ENCODE measurements around the gene ULBP1. TPM values are rescaled to one million over a fixed set of nuclear protein-coding genes. Genes with fewer than 3 reads are reported as not detected.

Gene ULBP1
- polyA plus RNA-seq, 3 donors, result 0.06 to 0.79 (median 0.09) TPM

DNA sequence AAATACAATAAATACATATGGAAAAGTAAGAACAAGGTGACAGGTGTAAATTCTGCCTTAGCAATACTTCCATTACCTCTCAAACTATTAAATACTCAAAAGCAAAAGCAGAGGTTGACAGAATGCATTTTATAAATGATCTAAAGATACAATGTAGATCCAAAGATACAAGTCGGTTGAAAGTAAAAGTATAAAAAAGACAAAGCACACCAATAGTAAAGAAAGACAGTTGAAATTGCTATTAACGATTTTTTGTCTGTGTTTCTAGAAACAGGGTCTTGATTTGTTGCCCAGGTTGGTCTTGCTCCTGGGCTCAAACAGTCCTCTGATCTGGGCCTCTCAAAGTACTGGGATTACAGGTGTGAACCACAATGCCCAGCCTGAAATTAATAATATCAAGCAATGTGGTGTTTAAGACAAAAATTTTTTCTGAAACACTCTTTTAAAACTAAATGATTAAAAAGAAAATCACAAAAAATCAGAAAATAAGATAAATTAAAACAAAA, 23.9 kb downstream of the ULBP1 start:
- Histone ChIP-seq H3K9me3 (replicated peaks in 1 of 2; ENCODE audit: control insufficient read depth in 1 of 2, insufficient read depth in 1 of 2, low read length in 2 of 2) (peaks cover 9 to 52% of the 10 kb centered on the region in 2 donors), H3K79me2 (ENCODE audit: insufficient read depth, low read length) (no peaks in the 10 kb centered on the region), H3K4me3 (replicated peaks in 1 of 3; ENCODE audit: low read depth in 2 of 3, low read length in 3 of 3) (no peak overlapping the region), H3K4me1 (ENCODE audit: control insufficient read depth in 1 of 2, insufficient read depth in 2 of 2, low read length in 2 of 2) (peaks cover 18 to 21% of the 10 kb centered on the region in 2 donors), H3K9ac (ENCODE audit: insufficient read depth, low read length, poor library complexity, severe bottlenecking) (no peak overlapping the region), H2AFZ (ENCODE audit: insufficient read depth, low read depth, low read length, poor library complexity, severe bottlenecking) (no peak overlapping the region), H4K20me1 (ENCODE audit: insufficient read depth, low read length) (no peaks in the 10 kb centered on the region), H3K36me3 (replicated peaks in 1 of 2; ENCODE audit: control insufficient read depth in 1 of 2, insufficient read depth in 2 of 2, low read length in 2 of 2) (no peaks in the 10 kb centered on the region), H3K4me2 (replicated peaks; ENCODE audit: extremely low read depth, low read length, poor library complexity, severe bottlenecking) (no peak overlapping the region), H3K27ac (ENCODE audit: low read depth in 1 of 2, low read length in 2 of 2) (no peak overlapping the region), H3K27me3 (ENCODE audit: control insufficient read depth in 2 of 2, insufficient read depth in 2 of 2, low read length in 2 of 2) (peaks cover 88 to 98% of the 10 kb centered on the region in 2 donors)
- DNase-seq, result no peak
- Mint-ChIP-seq H3K36me3 (peaks cover 7 to 24% of the 10 kb centered on the region in 2 donors), H3K4me1 (peaks cover 22% of the 10 kb centered on the region), H3K4me3 (peak overlapping the region in 1 of 2 donors; percentile 91), H3K27me3 (ENCODE audit: low read depth in 3 of 3) (peaks cover 97 to 99% (median 99%) of the 10 kb centered on the region in 3 donors), H3K27ac (no peak overlapping the region), H3K9me3 (peaks cover 5 to 64% (median 39%) of the 10 kb centered on the region in 7 donors)
- intact Hi-C loops (cut with micrococcal nuclease), result no loop called here
- WGBS (ENCODE audit: insufficient coverage), result 14% methylated on average over 1 of the region's 2 CpGs
- TF ChIP-seq CTCF (IDR thresholded peaks at IDR 0.05), result no peak

DNA sequence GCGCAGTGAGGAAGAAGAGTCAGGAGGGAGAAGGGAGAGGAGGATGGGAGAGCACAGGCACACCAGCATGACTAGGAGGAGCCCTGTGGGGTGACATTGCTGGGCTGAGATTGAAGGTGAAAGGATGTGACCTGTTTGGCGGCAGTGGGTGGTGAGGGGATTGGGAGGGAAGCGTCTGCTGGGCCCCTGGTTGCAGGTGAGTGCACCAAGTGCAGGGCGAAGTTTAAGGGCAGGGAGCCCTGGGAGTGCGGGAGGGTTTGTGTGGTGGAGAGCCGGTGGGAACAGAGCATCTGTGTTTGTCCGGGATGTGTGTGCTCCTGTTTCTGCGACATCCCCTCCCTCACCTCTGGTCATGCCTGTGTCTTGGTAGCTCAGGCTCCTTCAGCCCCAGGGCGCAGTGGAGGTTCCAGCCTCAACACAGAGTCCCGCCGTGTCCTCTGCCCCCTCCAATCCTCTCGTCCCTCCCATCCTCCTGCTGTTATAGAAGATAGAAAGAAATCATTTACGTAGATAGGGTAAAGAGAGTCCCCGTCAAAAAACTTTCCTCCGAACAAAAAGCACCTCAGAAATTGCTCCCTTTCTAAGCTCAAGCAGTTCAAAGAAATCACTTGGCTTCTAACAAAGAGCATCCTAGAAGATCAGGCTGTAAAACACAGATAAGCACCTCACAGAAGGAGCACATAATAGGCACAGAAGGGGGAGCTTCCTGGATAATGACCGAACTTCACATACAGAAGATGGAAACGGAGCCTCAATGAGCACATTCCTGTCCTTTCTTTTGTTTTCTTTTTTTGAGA, 25.0 kb downstream of the ULBP1 start:
- Mint-ChIP-seq H3K4me1 (peaks cover 22% of the 10 kb centered on the region), H3K27me3 (ENCODE audit: low read depth in 3 of 3) (peaks cover 97 to 99% (median 99%) of the 10 kb centered on the region in 3 donors), H3K27ac (no peak overlapping the region), H3K9me3 (peaks cover 5 to 59% (median 36%) of the 10 kb centered on the region in 7 donors), H3K36me3 (peaks cover 7 to 24% of the 10 kb centered on the region in 2 donors), H3K4me3 (peak overlapping the region in 1 of 2 donors; percentile 91)
- Histone ChIP-seq H3K27ac (ENCODE audit: low read depth in 1 of 2, low read length in 2 of 2) (no peak overlapping the region), H2AFZ (ENCODE audit: insufficient read depth, low read depth, low read length, poor library complexity, severe bottlenecking) (no peak overlapping the region), H3K4me1 (ENCODE audit: control insufficient read depth in 1 of 2, insufficient read depth in 2 of 2, low read length in 2 of 2) (peaks cover 18 to 21% of the 10 kb centered on the region in 2 donors), H3K4me3 (replicated peaks in 1 of 3; ENCODE audit: low read depth in 2 of 3, low read length in 3 of 3) (no peak overlapping the region), H3K9me3 (replicated peaks in 1 of 2; ENCODE audit: control insufficient read depth in 1 of 2, insufficient read depth in 1 of 2, low read length in 2 of 2) (peaks cover 9 to 49% of the 10 kb centered on the region in 2 donors), H3K9ac (ENCODE audit: insufficient read depth, low read length, poor library complexity, severe bottlenecking) (no peak overlapping the region), H3K36me3 (replicated peaks in 1 of 2; ENCODE audit: control insufficient read depth in 1 of 2, insufficient read depth in 2 of 2, low read length in 2 of 2) (no peaks in the 10 kb centered on the region), H3K4me2 (replicated peaks; ENCODE audit: extremely low read depth, low read length, poor library complexity, severe bottlenecking) (no peak overlapping the region), H3K79me2 (ENCODE audit: insufficient read depth, low read length) (no peaks in the 10 kb centered on the region), H3K27me3 (ENCODE audit: control insufficient read depth in 2 of 2, insufficient read depth in 2 of 2, low read length in 2 of 2) (peaks cover 92 to 99% of the 10 kb centered on the region in 2 donors), H4K20me1 (ENCODE audit: insufficient read depth, low read length) (no peaks in the 10 kb centered on the region)
- TF ChIP-seq CTCF (IDR thresholded peaks at IDR 0.05), result no peak
- 22% methylated on average over 4 of the region's 17 CpGs for WGBS (ENCODE audit: insufficient coverage)
- intact Hi-C loops (cut with micrococcal nuclease), result no loop called here
- no peak for DNase-seq
